D721Med (cell line): Measurements from ENCODE around the gene CREB3L2.

Experiments
- DNase-seq: peaks from one replicate; pipeline ENCODE4 v3.0.0; 2011; ENCODE audit warnings: low spot score; ENCODE audit not compliant: insufficient read length
- FAIRE-seq: peaks from 2 replicates; lab custom pipeline; 2011; peaks lifted over from hg19 to GRCh38; lab: Jason Lieb, UNC
- CTCF ChIP-seq: IDR thresholded peaks from 2 replicates; pipeline ENCODE4 v1.5.1; 2012; ENCODE audit warnings: mild to moderate bottlenecking, control low read depth; ENCODE audit not compliant: insufficient read depth; ENCODE audit errors: missing control alignments

The CREB3L2 gene

DNA sequence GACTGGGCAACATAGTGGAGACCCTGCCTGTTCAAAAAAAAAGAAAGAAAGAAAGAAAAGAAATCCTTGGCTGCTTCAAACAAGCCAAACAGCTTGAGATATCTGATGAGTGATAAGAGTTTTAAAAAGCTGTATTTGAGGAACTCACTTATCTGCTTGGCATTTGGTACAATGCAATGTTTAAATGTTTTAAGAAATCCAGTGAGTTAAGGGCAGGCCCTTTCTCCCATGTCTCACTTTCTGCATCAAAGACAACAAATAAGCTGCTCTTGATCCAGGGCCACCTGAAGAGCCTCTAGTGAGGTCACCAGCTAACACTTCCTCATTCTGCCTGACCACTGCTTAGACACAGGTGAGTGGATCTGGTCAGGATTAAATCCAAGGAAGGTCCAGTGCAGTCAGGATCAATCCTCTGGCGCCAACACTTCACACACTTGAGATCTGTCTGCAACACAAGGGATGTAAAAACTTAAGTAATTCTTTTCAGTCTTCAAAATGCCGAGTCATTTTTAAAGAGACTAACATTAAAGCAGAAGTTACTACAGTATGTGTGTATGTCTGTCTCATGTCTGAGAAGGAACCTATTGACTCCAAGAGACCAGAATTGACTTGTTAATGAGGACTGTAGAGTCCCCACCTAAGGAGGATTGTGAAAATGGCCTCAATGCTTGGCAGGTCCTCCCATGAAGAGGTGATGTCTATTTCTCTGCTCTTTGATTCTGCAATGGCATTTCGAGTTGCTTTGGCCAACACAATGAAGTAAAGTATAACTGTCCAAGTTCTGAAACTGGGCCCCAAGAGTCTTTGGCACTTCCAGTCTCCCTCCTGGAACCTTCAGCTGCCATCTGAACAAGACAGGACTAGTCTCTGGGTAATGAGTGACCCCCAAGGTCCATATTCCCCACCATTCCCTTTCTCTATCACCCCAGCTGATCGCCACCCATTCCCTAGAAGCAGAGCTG, 43.1 kb downstream of the CREB3L2 start:
- DNase-seq (no peak), FAIRE-seq (no peak)
- TF ChIP-seq CTCF, result no peak

DNA sequence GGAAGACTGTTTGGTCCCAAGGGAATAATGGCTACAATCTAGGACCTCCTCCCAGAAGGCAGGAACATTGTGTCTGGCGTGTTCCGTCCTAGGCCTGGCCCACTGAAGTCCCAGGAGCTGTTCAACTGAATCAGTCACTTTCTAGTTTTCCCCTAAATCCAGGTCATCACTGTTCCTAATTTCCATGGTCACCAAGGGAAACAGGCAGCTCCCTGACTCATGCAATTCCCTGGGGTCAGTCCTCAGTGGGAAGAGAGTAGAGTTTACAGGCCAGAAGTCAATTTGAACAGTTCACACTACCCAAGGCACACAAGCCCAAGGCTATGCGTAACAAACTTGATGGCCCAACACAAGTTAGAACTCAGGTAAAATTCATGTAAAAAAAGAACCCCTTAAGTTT, 44.0 kb downstream of the CREB3L2 start:
- no peak for FAIRE-seq
- no peak for TF ChIP-seq CTCF
- no peak for DNase-seq

DNA sequence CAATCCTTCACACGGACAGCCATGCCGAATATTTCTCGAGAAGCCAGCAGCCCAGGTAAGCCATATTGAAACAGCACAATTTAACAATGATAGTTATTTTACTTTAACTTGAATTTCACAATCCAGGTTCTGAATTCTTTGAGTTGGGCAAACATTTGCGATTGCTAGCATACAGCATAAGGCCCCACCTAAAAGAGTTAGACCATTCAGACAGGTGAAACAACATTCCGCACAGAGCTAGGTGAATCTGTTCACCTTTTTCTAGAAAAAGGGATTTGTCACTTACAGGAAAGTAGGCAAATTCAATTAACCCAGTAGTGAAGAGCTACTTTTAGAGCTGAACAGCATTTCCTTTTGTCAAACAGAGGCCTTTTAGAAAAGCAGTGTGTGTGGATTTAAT, 45.3 kb downstream of the CREB3L2 start:
- TF ChIP-seq CTCF, result no peak
- FAIRE-seq (no peak), DNase-seq (no peak)

GRCh38 chr7:137956183-137956582, 45.7 kb downstream of the CREB3L2 start:
- DNase-seq (no peak), FAIRE-seq (no peak)
- TF ChIP-seq CTCF, result no peak

- TF ChIP-seq CTCF, result no peak
- DNase-seq (no peak), FAIRE-seq (no peak)
Measured at GRCh38 chr7:137954614-137955013, 47.3 kb downstream of the CREB3L2 start.

- DNase-seq, result no peak
- no peak for TF ChIP-seq CTCF
- FAIRE-seq, result no peak
Measured at GRCh38 chr7:137953665-137954470, 48.0 kb downstream of the CREB3L2 start.
